Testis (tissue), 3 donors: ENCODE measurements around the gene GPC3. TPM values are rescaled to one million over a fixed set of nuclear protein-coding genes. Genes with fewer than 3 reads are reported as not detected.

Experiments
- DNase-seq: peaks from one replicate; pipeline ENCODE4 v3.0.0-alpha.2; 2019
- H3K27ac ChIP-seq, 2 donors: fragments of 200-600 bp; sonication (generic); one replicate each; pipeline ENCODE4 v1.5.1; 2019
- H3K27me3 ChIP-seq: fragments of 200-600 bp; sonication (generic); one replicate; pipeline ENCODE4 v1.5.1; 2019
- H3K36me3 ChIP-seq: fragments of 200-600 bp; sonication (generic); one replicate; pipeline ENCODE4 v1.5.1; 2017; ENCODE audit warnings: low read depth; ENCODE audit errors: missing control alignments
- H3K4me1 ChIP-seq: fragments of 200-600 bp; sonication (generic); one replicate; pipeline ENCODE4 v1.5.1; 2019
- H3K4me3 ChIP-seq, 2 donors: fragments of 200-600 bp; sonication (generic); one replicate each; pipeline ENCODE4 v1.5.1; 2017 to 2019
- H3K9me3 ChIP-seq: fragments of 200-600 bp; sonication (generic); one replicate; pipeline ENCODE4 v1.5.1; 2017
- CTCF ChIP-seq, 3 experiments: fragments of 450-650 bp in 2 of 3; fragments of 200-600 bp in 1 of 3; sonication (generic) in 1 of 3; IDR thresholded peaks; one replicate each; pipeline ENCODE4 v1.5.1; 2016 to 2019; ENCODE audit warnings: antibody characterized with exemption in 3 of 3, mild to moderate bottlenecking in 2 of 3, moderate library complexity in 1 of 3
- POLR2A ChIP-seq: fragments of 450-650 bp; IDR thresholded peaks from one replicate; pipeline ENCODE4 v1.6.1; 2017; ENCODE audit warnings: antibody characterized with exemption, mild to moderate bottlenecking, moderate library complexity
- WGBS, 2 donors: methylation state at CpG; one replicate each; pipeline ENCODE4 v1.1.5; 2018; 5-methylcytosine and 5-hydroxymethylcytosine counted together
- intact Hi-C: fragments of 100-400 bp; cut with DNase I; formaldehyde crosslinking; loops from one replicate; pipeline ENCODE4 v1.15.1; 2023; ENCODE audit warnings: low total_unique reads
- polyA plus RNA-seq: library from polyadenylated mRNA; stranded (reverse); fragments of 350-450 nt; fragmentation: Illumina TruSeq; extraction: RNeasy Lipid Tissue Mini Kit (QIAGEN cat#74804); gene quantifications from one replicate; pipeline ENCODE4 v1.2.3, GENCODE V29; 2014; ENCODE audit warnings: low read depth, low replicate concordance; ENCODE audit not compliant: insufficient read depth
- total RNA-seq, 2 donors: library from RNA; depleted of rRNA; stranded (reverse); fragments of >200 nt; gene quantifications; one replicate each; pipeline ENCODE4 v1.2.3, GENCODE V29; 2016

GPC3 gene
- total and polyA plus RNA-seq, 3 donors from 2014 or later = 4.9 to 12.9 (median 5.4) TPM

- no peaks in the 10 kb centered on the region for H3K4me1 ChIP-seq
- H3K9me3 ChIP-seq = no peaks in the 10 kb centered on the region
- WGBS, 2 donors = 70 to 76% methylated on average over 2 of the region's 2 CpGs
- TF ChIP-seq CTCF (IDR thresholded peaks at IDR 0.05) (no peak), POLR2A (no peak)
- no peaks in the 10 kb centered on the region for H3K36me3 ChIP-seq
- H3K27ac ChIP-seq = no peak overlapping the region
- no peak for DNase-seq
- H3K27me3 ChIP-seq = no peaks in the 10 kb centered on the region
- no peak overlapping the region for H3K4me3 ChIP-seq
- intact Hi-C loops = no loop called here
Measured at GRCh38 chrX:133793626-133794025, 191.8 kb downstream of the GPC3 start.

GRCh38 chrX:133792198-133792953 is 193.0 kb downstream of the GPC3 start:
- intact Hi-C loops = no loop called here
- TF ChIP-seq POLR2A (no peak), CTCF (IDR thresholded peaks at IDR 0.05) (peak; percentile 78 to 86 (median 79))
- H3K27ac ChIP-seq = no peak overlapping the region
- no peaks in the 10 kb centered on the region for H3K27me3 ChIP-seq
- WGBS, 2 donors = 4 to 7% methylated on average over 3 to 7 of the region's 7 CpGs
- H3K36me3 ChIP-seq = no peaks in the 10 kb centered on the region
- H3K4me3 ChIP-seq = no peak overlapping the region
- DNase-seq = peak; percentile 77
- H3K9me3 ChIP-seq = no peaks in the 10 kb centered on the region
- H3K4me1 ChIP-seq = no peaks in the 10 kb centered on the region

GRCh38 chrX:133789829-133790228 is 195.6 kb downstream of the GPC3 start:
- Histone ChIP-seq H3K4me1 (no peaks in the 10 kb centered on the region), H3K27ac (no peak overlapping the region), H3K4me3 (no peak overlapping the region), H3K9me3 (no peaks in the 10 kb centered on the region), H3K27me3 (no peaks in the 10 kb centered on the region), H3K36me3 (no peaks in the 10 kb centered on the region)
- no peak for DNase-seq
- TF ChIP-seq POLR2A = no peak
- no peak for TF ChIP-seq CTCF (IDR thresholded peaks at IDR 0.05)
- WGBS, 2 donors = 28 to 45% methylated on average over 3 of the region's 3 CpGs
- intact Hi-C loops = no loop called here

GRCh38 chrX:133786382-133786781 is 199.0 kb downstream of the GPC3 start:
- Histone ChIP-seq H3K4me1 (no peaks in the 10 kb centered on the region), H3K27ac (no peak overlapping the region), H3K4me3 (no peak overlapping the region), H3K36me3 (no peaks in the 10 kb centered on the region), H3K27me3 (no peaks in the 10 kb centered on the region), H3K9me3 (no peaks in the 10 kb centered on the region)
- DNase-seq = no peak
- WGBS, 2 donors = 89 to 92% methylated on average over 5 to 8 of the region's 8 CpGs
- TF ChIP-seq POLR2A (no peak), CTCF (IDR thresholded peaks at IDR 0.05) (no peak)
- intact Hi-C loops = no loop called here

GRCh38 chrX:133783274-133783673 is 202.1 kb downstream of the GPC3 start:
- intact Hi-C loops = no loop called here
- TF ChIP-seq CTCF (IDR thresholded peaks at IDR 0.05) = no peak
- no peak for TF ChIP-seq POLR2A
- 76 to 91% methylated on average over 2 of the region's 2 CpGs for WGBS, 2 donors
- no peak for DNase-seq
- Histone ChIP-seq H3K36me3 (no peaks in the 10 kb centered on the region), H3K4me1 (no peaks in the 10 kb centered on the region), H3K27me3 (no peaks in the 10 kb centered on the region), H3K27ac (no peak overlapping the region), H3K9me3 (no peaks in the 10 kb centered on the region), H3K4me3 (no peak overlapping the region)
